LNCaP clone FGC (cell line): Measurements from ENCODE around the gene FYB2.

Experiments
- DNase-seq: peaks from one replicate; pipeline ENCODE4 v3.0.0-alpha.2; 2011; ENCODE audit warnings: low read depth
- H3K4me3 ChIP-seq: 2 replicates; pipeline ENCODE4 v1.5.1; 2011; ENCODE audit warnings: mild to moderate bottlenecking, low read depth, low read length, control low read depth
- CTCF ChIP-seq: IDR thresholded peaks from 2 replicates; pipeline ENCODE4 v1.5.1; 2012; ENCODE audit warnings: mild to moderate bottlenecking; ENCODE audit not compliant: control insufficient read depth, insufficient read depth; ENCODE audit errors: extremely low read depth

The FYB2 gene

GRCh38 chr1:56819387-56819899 lies at the start of gene FYB2:
Gene FYB2 (minus strand): TSS chr1:56819404. CDS start chr1:56819290, 114 bp downstream.
- no peak for TF ChIP-seq CTCF
- no peak within 1 kb of the TSS for H3K4me3 ChIP-seq

GRCh38 chr1:56868761-56869160 lies 49.6 kb upstream of the FYB2 start:
- DNase-seq: no peak
- TF ChIP-seq CTCF: no peak
- H3K4me3 ChIP-seq: no peak overlapping the region

More at GRCh38 chr1:56819387-56819899, at the start of gene FYB2:
- DNase-seq: no peak

GRCh38 chr1:56867491-56867890 lies 48.3 kb upstream of the FYB2 start:
- DNase-seq: peak; percentile 77
- H3K4me3 ChIP-seq: no peak overlapping the region
- TF ChIP-seq CTCF: no peak

- DNase-seq: no peak
- TF ChIP-seq CTCF: no peak
- no peak overlapping the region for H3K4me3 ChIP-seq
These were observed 47.5 kb upstream of the FYB2 start for GRCh38 chr1:56866656-56867055.

GRCh38 chr1:56864430-56864829 lies 45.2 kb upstream of the FYB2 start:
- no peak for TF ChIP-seq CTCF
- H3K4me3 ChIP-seq: no peak overlapping the region
- no peak for DNase-seq

- TF ChIP-seq CTCF: no peak
- DNase-seq: no peak
- H3K4me3 ChIP-seq: no peak overlapping the region
These were observed 44.2 kb upstream of the FYB2 start for GRCh38 chr1:56863265-56863992.

- no peak for DNase-seq
- TF ChIP-seq CTCF: no peak
- no peak overlapping the region for H3K4me3 ChIP-seq
These were observed 40.1 kb upstream of the FYB2 start for GRCh38 chr1:56859287-56859686.
